HG03108 (cell line): ENCODE measurements around the gene ITGB4.
A peak's percentile ranks its signal among the peaks of the same experiment; 100 is the strongest.
"Not testable (repeated sequence)": the region's sequence is repeated elsewhere in the genome, so short reads cannot be mapped to it uniquely, and the experiment has no call there.

Source experiments
- ATAC-seq: cut with Tn5 transposase; IDR thresholded peaks from one replicate; pipeline ENCODE4 v1.9.1; 2021; ENCODE audit warnings: moderate library complexity; ENCODE audit not compliant: unreplicated experiment

ITGB4 gene

DNA sequence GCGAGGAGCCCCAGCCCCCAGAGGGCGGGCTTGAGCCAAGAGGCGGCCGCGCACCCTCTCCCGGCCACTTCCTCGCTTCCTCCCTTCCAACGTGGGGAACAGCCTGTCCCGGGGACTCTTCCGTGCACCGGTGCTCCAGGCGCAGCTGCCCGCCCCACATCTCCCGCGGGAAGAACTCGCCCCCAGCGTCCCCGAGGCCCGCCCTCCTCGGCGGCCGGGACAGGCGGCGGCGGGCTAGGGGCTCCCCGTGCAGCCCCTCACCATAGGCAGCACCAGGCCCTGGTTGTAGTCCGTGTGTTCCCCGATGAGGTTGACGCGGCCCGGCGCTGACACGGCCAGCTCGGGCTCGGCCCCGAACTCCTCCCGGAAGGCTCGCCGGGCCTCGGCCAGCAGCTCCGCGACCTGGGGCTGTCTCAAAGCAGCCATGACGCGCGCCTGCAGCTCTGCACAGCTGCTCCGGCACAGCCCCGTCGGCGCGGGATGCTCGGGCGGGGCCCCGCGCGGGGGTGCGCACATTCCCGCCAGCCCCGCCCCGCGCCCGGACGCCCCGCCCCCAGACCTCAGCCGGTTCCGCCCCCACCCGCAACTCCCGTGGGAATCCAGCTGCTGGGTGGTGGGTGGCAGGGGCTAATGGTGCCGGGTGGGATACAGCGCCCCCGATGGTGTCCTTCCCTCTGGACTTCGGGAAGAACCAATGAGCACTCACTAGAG, 43.6 kb downstream of the ITGB4 start, which contains the start of gene GALK1:
GALK1 (minus strand) TSS at position 482 of the 711 bp plus-strand sequence; CDS start at position 426, 56 bp downstream.
- ATAC-seq: peak; percentile 58

- ATAC-seq: no peak
These were observed 44.7 kb downstream of the ITGB4 start for GRCh38 chr17:75765981-75766380.

DNA sequence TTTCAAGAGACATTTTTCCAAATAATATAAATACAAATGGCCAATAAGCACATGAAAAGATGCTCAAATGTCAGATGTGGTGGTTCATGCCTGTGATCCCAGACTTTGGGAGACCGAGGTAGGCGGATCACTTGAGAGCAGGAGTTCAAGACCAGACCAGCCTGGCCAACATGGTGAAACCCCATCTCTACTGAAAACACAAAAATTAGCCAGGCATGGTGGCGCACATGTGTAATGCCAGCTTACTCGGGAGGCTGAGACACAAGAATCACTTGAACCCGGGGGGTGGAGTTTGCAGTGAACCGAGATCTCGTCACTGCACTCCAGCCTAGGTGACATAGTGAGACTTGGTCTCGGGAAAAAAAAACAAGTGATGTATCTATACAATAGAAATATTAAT, 46.6 kb downstream of the ITGB4 start:
- no peak for ATAC-seq

DNA sequence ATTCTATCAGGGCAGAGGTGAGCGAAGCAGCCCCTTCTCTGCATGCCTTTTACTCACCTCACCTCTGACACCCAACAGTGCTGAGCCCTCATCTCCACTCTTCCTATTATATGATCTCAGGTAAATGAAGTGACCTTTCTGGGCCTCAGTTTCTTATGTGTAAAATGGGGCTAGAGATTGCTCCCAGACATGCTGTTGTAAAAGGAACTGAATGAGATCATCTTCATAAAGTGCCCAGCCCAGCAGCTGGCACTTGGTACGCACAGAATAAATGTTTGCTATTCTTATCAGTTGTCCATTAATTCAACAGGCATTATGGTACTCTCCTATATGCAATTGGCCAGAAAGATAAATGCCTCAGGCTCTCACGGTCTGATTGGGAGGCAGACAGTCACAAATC, 48.3 kb downstream of the ITGB4 start:
- ATAC-seq: no peak

- ATAC-seq: no peak
These were observed 50.3 kb downstream of the ITGB4 start for GRCh38 chr17:75771334-75772281.

- no peak for ATAC-seq
These were observed 52.0 kb downstream of the ITGB4 start for GRCh38 chr17:75773121-75773807.

DNA sequence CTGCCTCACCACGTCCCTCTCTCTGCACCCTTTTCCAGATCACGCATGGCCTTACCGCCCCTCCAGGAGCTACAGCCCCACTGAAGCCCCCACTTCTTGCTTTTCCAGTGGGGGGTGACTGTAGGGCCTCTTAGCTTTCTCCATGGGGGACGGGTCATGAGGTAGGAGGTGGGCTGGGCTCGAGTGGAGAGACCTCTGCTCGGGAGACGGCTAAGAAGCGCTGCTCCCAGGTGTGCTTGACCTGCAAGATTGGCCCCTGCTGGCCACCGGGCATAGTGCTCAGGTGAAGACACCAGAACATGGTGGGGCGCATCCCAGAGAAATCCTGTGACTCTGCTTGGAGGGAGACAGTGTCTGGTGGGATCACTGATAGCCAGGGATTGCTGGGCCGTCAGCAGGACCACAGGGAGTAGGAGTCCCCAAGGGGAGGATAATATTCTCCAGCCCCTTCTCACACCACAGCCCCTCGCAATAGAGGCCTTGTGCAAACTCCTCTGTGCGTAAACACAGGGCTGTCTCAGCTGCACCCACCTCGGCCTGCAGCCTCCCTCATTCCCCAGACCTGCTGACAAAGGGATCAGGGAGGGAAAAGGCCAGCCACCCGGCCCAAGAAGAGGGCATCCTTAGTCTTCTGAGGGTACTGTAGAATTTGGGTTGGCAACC, 52.7 kb downstream of the ITGB4 start:
- no peak for ATAC-seq

DNA sequence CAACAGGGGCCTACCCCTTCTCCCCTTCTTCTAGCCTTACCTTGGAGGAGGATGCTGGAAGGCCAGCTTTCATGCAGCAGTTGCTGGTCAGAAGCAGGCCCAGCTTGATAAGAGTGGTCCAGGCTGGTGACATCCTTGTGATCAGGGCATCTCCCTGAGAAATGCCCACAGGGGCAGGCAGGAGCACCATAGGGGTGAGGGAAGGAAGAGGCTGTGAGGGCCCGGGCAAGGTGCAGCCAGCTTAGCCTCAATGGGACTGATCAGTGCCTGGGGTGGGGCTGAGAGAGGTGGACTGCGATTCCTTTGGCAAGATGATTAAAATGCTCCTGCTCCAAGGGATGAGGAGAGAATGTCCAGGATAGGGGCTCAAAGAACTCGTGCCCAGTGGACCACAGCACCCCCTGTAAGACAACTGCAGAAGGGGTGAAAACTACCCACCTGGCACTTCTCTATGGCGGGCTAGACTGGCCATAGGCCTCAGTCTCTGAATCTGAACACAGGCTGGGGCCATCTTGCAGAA, 53.3 kb downstream of the ITGB4 start:
- ATAC-seq: no peak

DNA sequence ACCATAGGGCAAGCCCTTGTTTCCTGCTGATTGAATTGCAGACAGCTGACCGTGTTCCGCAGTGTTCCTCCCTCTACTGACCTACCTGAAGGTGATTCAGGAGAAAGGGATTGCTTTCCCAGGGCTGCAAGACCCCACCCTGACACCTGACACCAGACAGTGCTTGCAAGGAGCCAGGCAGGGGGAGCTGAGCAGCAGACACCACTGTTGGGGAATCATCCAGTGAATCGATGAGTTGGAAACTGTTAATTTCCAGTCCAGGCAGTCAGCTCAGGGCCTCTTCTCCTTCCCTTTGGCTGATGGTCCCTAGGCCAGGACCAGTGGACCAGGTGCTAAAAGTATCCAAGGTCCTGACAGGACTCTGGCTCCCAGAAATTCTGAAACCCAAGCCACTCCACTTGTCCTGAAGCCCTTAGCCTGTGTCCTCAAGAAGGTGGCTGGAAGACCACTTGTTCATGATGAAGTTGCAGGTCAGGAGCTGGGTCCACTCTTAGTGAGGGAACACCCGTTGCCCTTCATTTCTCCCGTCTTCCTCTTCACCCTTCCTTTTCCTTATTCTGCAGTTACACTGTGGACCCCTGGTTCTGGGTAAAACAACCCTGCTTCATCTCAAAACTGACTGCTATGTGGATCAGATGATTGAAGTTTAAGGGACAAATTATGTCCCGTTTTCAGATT, 53.9 kb downstream of the ITGB4 start:
- no peak for ATAC-seq

- ATAC-seq: no peak
These were observed 55.4 kb downstream of the ITGB4 start for GRCh38 chr17:75776386-75777295.

DNA sequence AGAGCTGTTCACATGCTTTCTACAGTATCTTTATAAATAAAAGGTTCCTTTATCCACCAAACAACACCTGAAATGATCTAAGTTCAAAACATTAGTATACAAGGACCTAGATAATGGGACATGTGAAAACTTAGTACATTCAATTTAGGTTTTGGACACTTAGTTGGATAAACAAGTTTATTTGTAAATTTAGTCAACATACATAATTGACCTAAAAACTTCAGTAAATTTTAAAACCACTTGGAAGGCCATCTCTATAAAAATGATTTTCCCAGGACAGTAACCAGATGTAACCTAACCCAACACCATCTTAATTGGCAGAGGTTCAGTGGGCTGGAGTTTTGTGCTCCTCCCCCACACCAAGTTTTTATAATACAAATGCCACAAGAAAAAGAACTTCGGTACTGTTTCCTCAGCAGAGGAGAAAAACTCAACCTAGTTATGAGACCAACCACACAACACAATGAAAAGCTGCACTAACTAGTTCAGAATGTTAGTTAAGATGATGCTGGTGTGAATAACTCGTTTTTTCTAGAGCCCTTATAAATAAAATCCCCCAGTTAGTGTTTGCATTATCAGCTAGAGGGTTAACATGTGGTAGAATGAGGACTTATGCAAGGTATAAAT, 56.1 kb downstream of the ITGB4 start:
- ATAC-seq: no peak

DNA sequence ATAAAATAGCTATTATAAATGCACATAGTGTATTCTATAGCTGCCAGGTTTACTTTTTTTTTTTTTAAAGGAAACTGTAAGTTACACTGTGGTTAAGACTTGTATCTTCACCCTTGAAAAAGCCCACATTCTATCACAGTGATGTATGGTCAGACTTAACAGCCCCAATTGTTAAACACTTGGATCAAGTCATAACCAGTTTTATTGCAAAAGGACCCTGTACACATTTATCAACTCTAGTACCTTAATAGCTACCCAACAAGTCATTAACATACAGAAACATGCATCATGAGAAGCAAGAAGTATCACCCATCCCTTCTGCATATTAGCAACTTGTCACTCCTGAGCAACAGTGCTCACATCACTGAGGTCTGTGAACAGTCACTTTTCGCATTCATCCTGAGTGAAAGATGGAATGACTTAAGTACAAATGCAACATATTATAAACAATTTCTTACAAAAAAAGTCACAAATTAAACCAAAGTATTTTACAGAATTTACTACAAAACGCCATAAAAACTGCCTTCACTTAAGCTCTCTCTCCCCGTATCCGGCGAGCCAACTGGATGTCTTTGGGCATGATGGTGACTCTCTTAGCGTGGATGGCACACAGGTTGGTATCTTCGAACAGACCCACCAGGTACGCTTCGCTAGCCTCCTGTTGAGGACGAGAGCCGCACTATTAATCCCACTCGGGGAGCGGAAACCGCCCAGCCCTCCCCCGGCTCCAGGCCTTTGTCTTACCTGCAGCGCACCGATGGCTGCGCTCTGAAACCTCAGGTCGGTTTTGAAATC, 57.0 kb downstream of the ITGB4 start:
- ATAC-seq: not testable (repeated sequence)

DNA sequence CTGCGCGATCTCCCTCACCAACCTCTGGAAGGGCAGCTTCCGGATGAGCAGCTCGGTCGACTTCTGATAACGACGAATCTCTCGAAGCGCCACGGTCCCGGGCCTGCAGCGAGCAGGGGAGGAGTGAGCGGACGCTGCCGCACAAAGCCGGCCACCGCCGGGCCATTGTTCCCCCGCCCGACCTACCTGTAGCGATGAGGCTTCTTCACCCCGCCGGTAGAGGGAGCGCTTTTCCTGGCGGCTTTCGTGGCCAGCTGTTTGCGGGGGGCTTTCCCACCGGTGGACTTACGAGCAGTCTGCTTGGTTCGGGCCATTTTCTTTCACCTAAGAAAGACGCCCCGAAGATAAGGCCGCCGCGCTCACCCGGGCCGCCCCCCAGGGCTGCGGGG, 57.6 kb downstream of the ITGB4 start:
- peak; percentile 5 for ATAC-seq

GRCh38 chr17:75779250-75779986, 58.2 kb downstream of the ITGB4 start:
- ATAC-seq: peak; percentile 69

- no peak for ATAC-seq
These were observed 59.0 kb downstream of the ITGB4 start for GRCh38 chr17:75779987-75780889.
